ENCODE results near the gene NF2.

The NF2 gene

GRCh38 chr22:29663180-29663821, 59.9 kb downstream of the NF2 start:
- DNase-seq (ENCODE audit: low read depth, low spot score): no peak

GRCh38 chr22:29665486-29665885, 62.1 kb downstream of the NF2 start:
- DNase-seq (ENCODE audit: low read depth, low spot score): no peak

GRCh38 chr22:29668673-29669072, 65.2 kb downstream of the NF2 start:
- no peak for DNase-seq (ENCODE audit: low read depth, low spot score)

- DNase-seq (ENCODE audit: low read depth, low spot score): peak; percentile 43
Observed at GRCh38 chr22:29670626-29671025, 67.2 kb downstream of the NF2 start.

- no peak for DNase-seq (ENCODE audit: low read depth, low spot score)
Observed at GRCh38 chr22:29673361-29674066, 70.1 kb downstream of the NF2 start.

- no peak for DNase-seq (ENCODE audit: low read depth, low spot score)
Observed at GRCh38 chr22:29674121-29674520, 70.7 kb downstream of the NF2 start.

GRCh38 chr22:29679316-29679715, 75.9 kb downstream of the NF2 start:
- no peak for DNase-seq (ENCODE audit: low read depth, low spot score)

GRCh38 chr22:29683536-29683935, 80.1 kb downstream of the NF2 start:
- no peak for DNase-seq (ENCODE audit: low read depth, low spot score)

- DNase-seq (ENCODE audit: low read depth, low spot score): no peak
Observed at GRCh38 chr22:29684244-29684643, 80.8 kb downstream of the NF2 start.

- no peak for DNase-seq (ENCODE audit: low read depth, low spot score)
Observed at GRCh38 chr22:29689206-29689879, 85.9 kb downstream of the NF2 start.

- peak; percentile 86 for DNase-seq (ENCODE audit: low read depth, low spot score)
Observed at GRCh38 chr22:29689880-29690213, 86.4 kb downstream of the NF2 start.

GRCh38 chr22:29690476-29690875, 87.0 kb downstream of the NF2 start:
- DNase-seq (ENCODE audit: low read depth, low spot score): peak; percentile 29

- peak; percentile 62 for DNase-seq (ENCODE audit: low read depth, low spot score)
Observed at GRCh38 chr22:29691636-29692326, 88.3 kb downstream of the NF2 start.

GRCh38 chr22:29692327-29692640, 88.9 kb downstream of the NF2 start:
- no peak for DNase-seq (ENCODE audit: low read depth, low spot score)

GRCh38 chr22:29693161-29693560, 89.7 kb downstream of the NF2 start:
- no peak for DNase-seq (ENCODE audit: low read depth, low spot score)

GRCh38 chr22:29693671-29694070, 90.2 kb downstream of the NF2 start:
- DNase-seq (ENCODE audit: low read depth, low spot score): no peak

GRCh38 chr22:29695129-29695926, 91.9 kb downstream of the NF2 start:
- no peak for DNase-seq (ENCODE audit: low read depth, low spot score)

GRCh38 chr22:29697853-29698598, 94.6 kb downstream of the NF2 start:
- no peak for DNase-seq (ENCODE audit: low read depth, low spot score)

- DNase-seq (ENCODE audit: low read depth, low spot score): no peak
Observed at GRCh38 chr22:29700206-29700899, 96.9 kb downstream of the NF2 start.

GRCh38 chr22:29700900-29701154, 97.4 kb downstream of the NF2 start:
- no peak for DNase-seq (ENCODE audit: low read depth, low spot score)

All from ELF-1 (cell line).